ENCODE data around the gene RAB40C. TPM values are rescaled to one million over a fixed set of nuclear protein-coding genes. Genes with fewer than 3 reads are reported as not detected.

The RAB40C gene
- total RNA-seq, 1 experiment from 2014 or later = 5.9 TPM

GRCh38 chr16:617855-618254, 28.0 kb downstream of the RAB40C start:
- Histone ChIP-seq H2AFZ (ENCODE audit: low read length) (no peak overlapping the region), H3K4me3 (ENCODE audit: low read length) (no peak overlapping the region), H4K20me1 (ENCODE audit: insufficient read depth, low read depth, low read length) (no peaks in the 10 kb centered on the region), H3K27me3 (ENCODE audit: low read length) (no peaks in the 10 kb centered on the region), H3K9me3 (ENCODE audit: low read length) (no peaks in the 10 kb centered on the region), H3K4me2 (ENCODE audit: low read depth, low read length, poor library complexity, severe bottlenecking) (no peak overlapping the region), H3K27ac (ENCODE audit: low read length) (no peak overlapping the region), H3K79me2 (ENCODE audit: low read length) (no peaks in the 10 kb centered on the region), H3K36me3 (ENCODE audit: insufficient read depth, low read length) (no peaks in the 10 kb centered on the region), H3K9me2 (replicated peaks; ENCODE audit: insufficient read depth, low read length) (no peaks in the 10 kb centered on the region), H3K9ac (ENCODE audit: low read length) (no peak overlapping the region), H3K4me1 (ENCODE audit: low read length) (no peaks in the 10 kb centered on the region)
- no peak for DNase-seq

GRCh38 chr16:619476-620100, 29.7 kb downstream of the RAB40C start:
- Histone ChIP-seq H3K27ac (ENCODE audit: low read length) (no peak overlapping the region), H3K4me2 (ENCODE audit: low read depth, low read length, poor library complexity, severe bottlenecking) (no peak overlapping the region), H3K4me3 (ENCODE audit: low read length) (no peak overlapping the region), H3K4me1 (ENCODE audit: low read length) (peaks cover 10% of the 10 kb centered on the region), H3K27me3 (ENCODE audit: low read length) (no peaks in the 10 kb centered on the region), H4K20me1 (ENCODE audit: insufficient read depth, low read depth, low read length) (0 out of 2 replicates have a peak, but pooled peaks cover 6% of the 10 kb centered on the region), H3K9ac (ENCODE audit: low read length) (no peak overlapping the region), H3K79me2 (ENCODE audit: low read length) (no peaks in the 10 kb centered on the region), H2AFZ (ENCODE audit: low read length) (no peak overlapping the region), H3K36me3 (ENCODE audit: insufficient read depth, low read length) (no peaks in the 10 kb centered on the region), H3K9me3 (ENCODE audit: low read length) (no peaks in the 10 kb centered on the region), H3K9me2 (replicated peaks; ENCODE audit: insufficient read depth, low read length) (no peaks in the 10 kb centered on the region)
- DNase-seq = no peak

GRCh38 chr16:620700-621525, 31.0 kb downstream of the RAB40C start:
- H3K4me1 ChIP-seq (ENCODE audit: low read length) = peaks cover 16% of the 10 kb centered on the region
- H3K9ac ChIP-seq (ENCODE audit: low read length) = no peak overlapping the region
- H2AFZ ChIP-seq (ENCODE audit: low read length) = no peak overlapping the region
- no peaks in the 10 kb centered on the region for H3K79me2 ChIP-seq (ENCODE audit: low read length)
- no peaks in the 10 kb centered on the region for H3K9me3 ChIP-seq (ENCODE audit: low read length)
- no peak overlapping the region for H3K4me3 ChIP-seq (ENCODE audit: low read length)
- no peak for DNase-seq
- H3K36me3 ChIP-seq (ENCODE audit: insufficient read depth, low read length) = no peaks in the 10 kb centered on the region
- H3K27ac ChIP-seq (ENCODE audit: low read length) = no peak overlapping the region
- H3K4me2 ChIP-seq (ENCODE audit: low read depth, low read length, poor library complexity, severe bottlenecking) = no peak overlapping the region
- H4K20me1 ChIP-seq (ENCODE audit: insufficient read depth, low read depth, low read length) = 0 out of 2 replicates have a peak, but pooled peaks cover 6% of the 10 kb centered on the region
- H3K9me2 ChIP-seq (replicated peaks; ENCODE audit: insufficient read depth, low read length) = no peaks in the 10 kb centered on the region
- no peaks in the 10 kb centered on the region for H3K27me3 ChIP-seq (ENCODE audit: low read length)

GRCh38 chr16:621526-622105, 31.8 kb downstream of the RAB40C start:
- Histone ChIP-seq H3K9ac (ENCODE audit: low read length) (no peak overlapping the region), H3K4me3 (ENCODE audit: low read length) (no peak overlapping the region), H3K4me2 (ENCODE audit: low read depth, low read length, poor library complexity, severe bottlenecking) (no peak overlapping the region), H3K27me3 (ENCODE audit: low read length) (no peaks in the 10 kb centered on the region), H4K20me1 (ENCODE audit: insufficient read depth, low read depth, low read length) (0 out of 2 replicates have a peak, but pooled peaks cover 6% of the 10 kb centered on the region), H3K27ac (ENCODE audit: low read length) (no peak overlapping the region), H2AFZ (ENCODE audit: low read length) (no peak overlapping the region), H3K9me2 (replicated peaks; ENCODE audit: insufficient read depth, low read length) (no peaks in the 10 kb centered on the region), H3K4me1 (ENCODE audit: low read length) (peaks cover 16% of the 10 kb centered on the region), H3K79me2 (ENCODE audit: low read length) (no peaks in the 10 kb centered on the region), H3K36me3 (ENCODE audit: insufficient read depth, low read length) (no peaks in the 10 kb centered on the region), H3K9me3 (ENCODE audit: low read length) (no peaks in the 10 kb centered on the region)
- DNase-seq = no peak

GRCh38 chr16:622920-623280, 33.0 kb downstream of the RAB40C start:
- Histone ChIP-seq H3K27ac (ENCODE audit: low read length) (no peak overlapping the region), H2AFZ (ENCODE audit: low read length) (no peak overlapping the region), H3K9ac (ENCODE audit: low read length) (no peak overlapping the region), H3K9me2 (replicated peaks; ENCODE audit: insufficient read depth, low read length) (no peaks in the 10 kb centered on the region), H3K36me3 (ENCODE audit: insufficient read depth, low read length) (no peaks in the 10 kb centered on the region), H3K9me3 (ENCODE audit: low read length) (no peaks in the 10 kb centered on the region), H4K20me1 (ENCODE audit: insufficient read depth, low read depth, low read length) (0 out of 2 replicates have a peak, but pooled peaks cover 6% of the 10 kb centered on the region), H3K4me2 (ENCODE audit: low read depth, low read length, poor library complexity, severe bottlenecking) (no peak overlapping the region), H3K4me3 (ENCODE audit: low read length) (no peak overlapping the region), H3K79me2 (ENCODE audit: low read length) (no peaks in the 10 kb centered on the region), H3K27me3 (ENCODE audit: low read length) (no peaks in the 10 kb centered on the region), H3K4me1 (ENCODE audit: low read length) (peaks cover 16% of the 10 kb centered on the region)
- DNase-seq = peak; percentile 38

- H3K36me3 ChIP-seq (ENCODE audit: insufficient read depth, low read length) = no peaks in the 10 kb centered on the region
- H4K20me1 ChIP-seq (ENCODE audit: insufficient read depth, low read depth, low read length) = 0 out of 2 replicates have a peak, but pooled peaks cover 6% of the 10 kb centered on the region
- no peaks in the 10 kb centered on the region for H3K9me2 ChIP-seq (replicated peaks; ENCODE audit: insufficient read depth, low read length)
- H2AFZ ChIP-seq (ENCODE audit: low read length) = no peak overlapping the region
- no peak for DNase-seq
- no peaks in the 10 kb centered on the region for H3K9me3 ChIP-seq (ENCODE audit: low read length)
- H3K79me2 ChIP-seq (ENCODE audit: low read length) = no peaks in the 10 kb centered on the region
- H3K4me1 ChIP-seq (ENCODE audit: low read length) = peaks cover 16% of the 10 kb centered on the region
- no peak overlapping the region for H3K4me2 ChIP-seq (ENCODE audit: low read depth, low read length, poor library complexity, severe bottlenecking)
- H3K27me3 ChIP-seq (ENCODE audit: low read length) = no peaks in the 10 kb centered on the region
- no peak overlapping the region for H3K4me3 ChIP-seq (ENCODE audit: low read length)
- no peak overlapping the region for H3K27ac ChIP-seq (ENCODE audit: low read length)
- H3K9ac ChIP-seq (ENCODE audit: low read length) = no peak overlapping the region
Measured at GRCh38 chr16:624526-625070, 34.7 kb downstream of the RAB40C start.

GRCh38 chr16:625117-625976, 35.5 kb downstream of the RAB40C start:
- H3K36me3 ChIP-seq (ENCODE audit: insufficient read depth, low read length) = no peaks in the 10 kb centered on the region
- no peak overlapping the region for H2AFZ ChIP-seq (ENCODE audit: low read length)
- H3K9me2 ChIP-seq (replicated peaks; ENCODE audit: insufficient read depth, low read length) = no peaks in the 10 kb centered on the region
- H3K27ac ChIP-seq (ENCODE audit: low read length) = no peak overlapping the region
- H3K4me3 ChIP-seq (ENCODE audit: low read length) = no peak overlapping the region
- H3K9ac ChIP-seq (ENCODE audit: low read length) = no peak overlapping the region
- H3K4me2 ChIP-seq (ENCODE audit: low read depth, low read length, poor library complexity, severe bottlenecking) = no peak overlapping the region
- H3K79me2 ChIP-seq (ENCODE audit: low read length) = no peaks in the 10 kb centered on the region
- H3K27me3 ChIP-seq (ENCODE audit: low read length) = no peaks in the 10 kb centered on the region
- H4K20me1 ChIP-seq (ENCODE audit: insufficient read depth, low read depth, low read length) = 0 out of 2 replicates have a peak, but pooled peaks cover 6% of the 10 kb centered on the region
- no peaks in the 10 kb centered on the region for H3K9me3 ChIP-seq (ENCODE audit: low read length)
- DNase-seq = no peak
- H3K4me1 ChIP-seq (ENCODE audit: low read length) = peaks cover 16% of the 10 kb centered on the region
